IPS-18c (cell line): ENCODE results near the gene NSFL1C.

ENCODE experiments used
- H3K4me3 ChIP-seq: 2 replicates; pipeline ENCODE4 v1.7.0; 2013; ENCODE audit warnings: low read depth, mild to moderate bottlenecking, low read length, moderate library complexity; ENCODE audit not compliant: insufficient read depth
- H3K9me3 ChIP-seq: one replicate; pipeline ENCODE4 v1.6.1; 2013; ENCODE audit warnings: mild to moderate bottlenecking, low read length, moderate library complexity; ENCODE audit not compliant: control insufficient read depth, insufficient read depth

Gene NSFL1C

GRCh38 chr20:1468117-1468624, 1.5 kb upstream of the NSFL1C start:
- no peaks in the 10 kb centered on the region for H3K9me3 ChIP-seq
- no peak overlapping the region for H3K4me3 ChIP-seq

DNA sequence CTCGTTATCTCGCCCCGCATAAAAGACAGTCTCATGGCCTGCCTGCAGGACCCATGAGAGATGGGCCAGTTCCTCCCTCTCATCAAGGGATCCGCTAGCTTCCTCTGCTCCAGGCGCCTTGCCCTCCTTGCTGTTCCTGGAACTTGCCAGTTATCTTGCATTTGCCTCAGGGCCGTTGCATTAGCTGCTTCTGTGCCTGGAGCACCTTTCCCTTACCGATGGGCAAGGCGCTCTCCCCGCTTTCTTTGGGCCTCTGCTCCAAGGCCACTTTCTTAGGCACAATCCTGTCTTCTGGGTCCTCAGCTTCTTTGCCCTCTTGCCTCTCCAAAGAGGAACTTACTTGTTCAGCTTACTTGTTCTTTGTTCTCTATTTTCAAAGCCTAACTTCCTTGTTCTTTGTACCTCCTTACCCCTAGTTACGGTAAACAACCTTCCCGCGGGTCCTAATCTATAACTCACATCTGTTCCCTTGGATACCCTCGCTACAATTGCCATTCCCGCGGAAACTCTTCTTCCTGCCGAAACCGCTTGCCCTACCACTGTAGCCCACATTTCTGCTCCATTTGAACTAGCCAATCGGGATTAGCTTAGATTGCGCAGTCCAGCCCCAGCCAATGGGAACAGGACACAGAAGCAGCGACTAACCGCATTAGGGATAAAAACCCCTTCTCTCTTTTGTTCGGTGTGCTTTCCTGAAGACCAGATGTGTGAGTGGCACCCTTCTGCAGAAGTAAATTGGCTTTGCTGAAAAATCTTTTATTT, 887 bp upstream of the NSFL1C start:
- no peaks in the 10 kb centered on the region for H3K9me3 ChIP-seq
- peak overlapping the region; percentile 2; the same call in 1 of the 2 replicates for H3K4me3 ChIP-seq

- H3K9me3 ChIP-seq, result no peaks in the 10 kb centered on the region
- H3K4me3 ChIP-seq, result peak overlapping the region; percentile 2; the same call in 1 of the 2 replicates
Measured at GRCh38 chr20:1467082-1467354, 369 bp upstream of the NSFL1C start.

- Histone ChIP-seq H3K9me3 (no peaks in the 10 kb centered on the region), H3K4me3 (peak overlapping the region; percentile 97)
Measured at GRCh38 chr20:1465470-1466210, 1.0 kb downstream of the NSFL1C start.

DNA sequence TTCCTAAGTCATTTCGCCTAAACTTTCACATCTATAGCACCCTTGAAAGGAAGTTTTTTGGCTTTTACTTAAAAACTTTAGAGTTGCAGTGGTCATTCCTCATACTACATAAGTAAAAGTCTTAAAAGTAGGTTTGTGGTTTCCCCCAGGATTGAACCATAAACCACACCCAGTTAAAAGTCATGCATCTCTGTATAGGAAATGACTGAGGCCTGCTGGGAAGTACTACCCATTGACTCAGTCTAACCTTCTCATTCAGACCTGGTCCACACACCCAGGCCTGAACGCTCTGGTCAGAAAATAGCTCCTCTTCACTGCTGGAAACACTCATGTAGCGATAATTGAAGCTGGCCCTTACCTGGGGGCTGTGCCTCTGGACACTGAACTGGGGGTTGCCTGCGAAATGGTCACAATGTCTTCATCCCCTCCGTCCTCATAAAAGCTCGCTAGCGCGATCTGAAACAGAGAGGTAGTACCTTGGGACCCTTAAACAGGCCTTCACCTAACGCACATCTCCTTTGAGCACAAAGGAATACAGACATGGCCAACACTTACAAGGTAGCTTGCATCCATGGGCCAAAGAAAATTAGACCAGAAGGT, 2.6 kb downstream of the NSFL1C start:
- H3K4me3 ChIP-seq, result no peak overlapping the region

DNA sequence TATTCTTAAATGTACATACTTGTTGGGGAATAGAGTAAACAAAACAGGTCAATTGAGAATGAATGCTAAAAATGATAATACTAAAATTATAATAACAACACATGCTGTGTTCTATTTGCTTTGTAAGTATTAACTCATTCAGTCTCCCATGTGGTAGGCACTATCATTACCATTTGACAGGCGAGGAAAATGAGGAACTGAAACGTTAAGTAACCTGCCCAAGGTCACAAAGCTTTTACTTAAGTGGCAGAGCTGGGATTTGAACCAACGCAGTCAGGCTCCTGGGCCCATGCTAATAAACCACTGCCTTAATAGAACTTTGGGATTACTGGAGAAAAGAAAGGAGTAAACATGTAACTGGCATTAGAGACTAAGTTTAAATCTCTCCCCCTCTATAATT, 3.8 kb downstream of the NSFL1C start:
- no peak overlapping the region for H3K4me3 ChIP-seq
- H3K9me3 ChIP-seq, result no peaks in the 10 kb centered on the region

More for the DNA sequence above, 2.6 kb downstream of the NSFL1C start:
- H3K9me3 ChIP-seq, result no peaks in the 10 kb centered on the region

- no peak overlapping the region for H3K4me3 ChIP-seq
Measured at GRCh38 chr20:1462001-1462400, 4.6 kb downstream of the NSFL1C start.

DNA sequence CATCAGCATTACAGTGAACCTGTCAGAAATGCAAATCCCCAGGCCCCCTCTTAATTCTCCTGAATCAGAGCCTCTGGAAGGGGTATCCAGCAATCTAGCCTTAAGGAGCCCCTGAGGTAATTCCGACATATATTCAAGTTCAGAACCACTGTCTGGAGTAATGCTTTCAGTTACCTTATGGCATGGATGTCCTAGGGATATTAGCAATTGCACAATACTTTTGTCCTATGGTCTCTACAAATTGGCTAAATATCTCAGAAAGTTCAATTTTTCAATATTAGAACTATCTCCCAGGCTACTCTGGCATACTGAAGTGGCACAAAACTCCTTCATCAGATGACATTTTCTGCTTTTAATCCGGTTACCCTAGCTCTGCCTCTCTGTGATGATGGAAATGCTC, 6.4 kb downstream of the NSFL1C start:
- H3K4me3 ChIP-seq, result no peak overlapping the region

More at GRCh38 chr20:1462001-1462400, 4.6 kb downstream of the NSFL1C start:
- no peaks in the 10 kb centered on the region for H3K9me3 ChIP-seq

GRCh38 chr20:1457992-1458391, 8.7 kb downstream of the NSFL1C start:
- no peaks in the 10 kb centered on the region for H3K9me3 ChIP-seq

More for the DNA sequence above, 6.4 kb downstream of the NSFL1C start:
- no peaks in the 10 kb centered on the region for H3K9me3 ChIP-seq

DNA sequence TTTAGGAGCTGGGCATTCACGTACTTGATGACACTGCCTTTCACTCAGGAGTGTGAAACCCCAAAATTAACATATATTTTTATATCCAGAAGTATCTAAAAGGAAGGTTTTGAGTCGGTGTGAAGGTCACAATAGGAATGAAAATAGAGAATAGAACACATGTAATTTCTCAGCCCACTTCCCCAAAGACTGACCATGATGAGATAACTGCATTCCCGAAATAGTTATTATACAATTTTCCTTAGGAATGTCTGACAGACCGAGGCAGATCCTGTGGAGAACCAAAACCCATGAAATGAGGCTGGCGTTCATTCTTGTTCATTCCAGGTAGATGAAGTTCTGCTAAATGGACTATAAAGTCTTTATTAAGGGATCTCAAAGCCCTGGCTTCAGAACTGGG, 10.3 kb downstream of the NSFL1C start:
- H3K4me3 ChIP-seq, result no peak overlapping the region
- H3K9me3 ChIP-seq, result peaks cover 5% of the 10 kb centered on the region

More at GRCh38 chr20:1457992-1458391, 8.7 kb downstream of the NSFL1C start:
- no peak overlapping the region for H3K4me3 ChIP-seq

- no peak overlapping the region for H3K4me3 ChIP-seq
- peaks cover 8% of the 10 kb centered on the region for H3K9me3 ChIP-seq
Measured at GRCh38 chr20:1450926-1451491, 15.6 kb downstream of the NSFL1C start.

- peaks cover 8% of the 10 kb centered on the region for H3K9me3 ChIP-seq
- H3K4me3 ChIP-seq, result no peak overlapping the region
Measured at GRCh38 chr20:1449370-1449769, 17.3 kb downstream of the NSFL1C start.

DNA sequence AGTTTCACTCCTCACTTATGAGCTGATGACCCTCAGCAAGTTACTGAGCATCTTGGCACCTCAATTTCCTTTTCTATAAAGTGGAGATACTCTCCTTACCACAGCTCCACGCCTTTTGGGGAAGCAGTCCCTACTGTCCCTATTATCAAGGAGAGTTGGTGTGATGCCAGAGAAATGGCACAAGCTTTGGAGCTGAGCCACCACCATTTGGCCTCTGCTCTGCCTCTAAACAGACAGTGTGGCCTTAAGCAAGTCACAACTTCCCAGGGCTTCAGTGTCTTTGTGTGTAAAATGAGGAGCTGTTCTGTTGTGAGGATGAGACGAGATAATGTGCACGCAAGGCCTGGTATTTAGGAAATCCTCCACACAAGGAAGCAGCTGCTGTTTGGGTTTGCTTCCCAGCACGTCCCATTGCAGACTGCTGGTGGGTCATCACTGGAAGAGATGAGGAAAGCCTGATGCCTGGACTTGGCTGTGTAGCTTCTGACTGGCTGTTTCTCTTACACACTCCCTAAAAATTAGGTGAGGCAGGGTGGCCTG, 18.5 kb downstream of the NSFL1C start:
- no peak overlapping the region for H3K4me3 ChIP-seq
- H3K9me3 ChIP-seq, result peaks cover 8% of the 10 kb centered on the region

DNA sequence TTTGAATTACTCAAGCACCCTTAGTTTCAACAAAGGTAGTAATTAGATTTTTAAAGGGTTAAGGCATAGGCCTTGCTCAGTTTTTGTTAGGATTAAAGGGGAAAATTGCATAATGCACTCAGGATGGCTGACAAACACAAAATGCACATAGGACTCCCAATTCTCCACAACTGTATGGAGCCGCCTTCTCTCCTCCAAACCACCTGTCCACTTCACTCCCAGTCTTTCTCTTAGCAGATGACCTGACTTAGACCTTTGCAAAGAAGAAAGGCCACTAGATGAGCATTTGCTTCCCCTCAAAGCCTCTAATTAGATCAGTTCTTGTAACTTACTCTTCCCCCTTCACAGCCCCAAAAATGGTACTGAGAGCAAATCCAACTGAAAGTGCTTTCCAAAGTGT, 20.1 kb downstream of the NSFL1C start:
- no peak overlapping the region for H3K4me3 ChIP-seq
- H3K9me3 ChIP-seq, result peaks cover 5% of the 10 kb centered on the region

- Histone ChIP-seq H3K4me3 (no peak overlapping the region), H3K9me3 (no peaks in the 10 kb centered on the region)
Measured at GRCh38 chr20:1443085-1443484, 23.6 kb downstream of the NSFL1C start.

DNA sequence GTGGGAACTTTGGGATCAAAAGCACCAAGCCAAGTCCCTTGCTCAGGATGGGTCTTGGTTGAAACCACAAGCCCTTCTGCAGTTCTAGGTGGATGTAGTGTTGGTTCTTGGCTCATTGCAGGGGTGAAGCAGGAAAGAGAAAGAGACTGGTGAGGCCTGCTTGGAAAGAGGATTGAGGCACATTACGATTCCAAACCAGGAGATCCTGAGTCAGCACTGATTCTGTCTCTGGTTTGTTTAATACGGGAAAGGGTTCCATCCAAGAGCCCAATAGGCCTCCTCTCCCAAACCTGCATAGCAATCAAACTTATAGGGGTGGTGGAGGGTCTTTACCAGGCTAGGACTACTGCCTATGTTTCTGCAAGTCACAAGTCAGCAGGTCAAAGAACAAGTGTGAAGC, 24.3 kb downstream of the NSFL1C start:
- H3K9me3 ChIP-seq, result no peaks in the 10 kb centered on the region
- H3K4me3 ChIP-seq, result no peak overlapping the region

DNA sequence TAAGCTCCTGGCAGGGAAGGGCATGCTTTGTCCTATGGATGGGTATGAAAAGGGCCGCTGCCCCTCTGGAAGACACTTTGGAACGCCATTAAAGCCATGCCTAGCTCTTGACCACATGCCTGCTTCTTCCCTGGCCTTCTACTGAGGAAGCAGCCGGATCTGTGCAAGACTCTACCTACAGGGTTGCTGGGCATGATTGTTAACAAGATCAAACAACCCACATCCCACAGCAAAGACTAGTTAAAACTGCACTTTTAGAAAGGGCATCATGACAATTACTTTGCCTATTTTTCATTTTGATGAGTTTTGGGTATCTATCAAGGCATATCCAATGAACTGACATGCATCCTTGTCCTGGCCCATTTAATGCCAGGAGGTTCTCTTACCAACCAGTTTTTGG, 25.5 kb downstream of the NSFL1C start:
- H3K4me3 ChIP-seq, result no peak overlapping the region
- no peaks in the 10 kb centered on the region for H3K9me3 ChIP-seq
